Activated CD4-positive, alpha-beta T cell treated with anti-CD3 and anti-CD28 coated beads, Interleukin-2, amount 50 U/mL, for 1 hour (primary cell): ENCODE results near the gene CASP12.
"Not testable (repeated sequence)": the region's sequence is repeated elsewhere in the genome, so short reads cannot be mapped to it uniquely, and the experiment has no call there.

ENCODE experiments used
- DNase-seq: peaks from one replicate; pipeline ENCODE4 v3.0.0-alpha.2; 2020

Gene CASP12

GRCh38 chr11:104897891-104898684 is at the start of gene CASP12:
CASP12 (minus strand) TSS chr11:104898460.
- DNase-seq = no peak

DNA sequence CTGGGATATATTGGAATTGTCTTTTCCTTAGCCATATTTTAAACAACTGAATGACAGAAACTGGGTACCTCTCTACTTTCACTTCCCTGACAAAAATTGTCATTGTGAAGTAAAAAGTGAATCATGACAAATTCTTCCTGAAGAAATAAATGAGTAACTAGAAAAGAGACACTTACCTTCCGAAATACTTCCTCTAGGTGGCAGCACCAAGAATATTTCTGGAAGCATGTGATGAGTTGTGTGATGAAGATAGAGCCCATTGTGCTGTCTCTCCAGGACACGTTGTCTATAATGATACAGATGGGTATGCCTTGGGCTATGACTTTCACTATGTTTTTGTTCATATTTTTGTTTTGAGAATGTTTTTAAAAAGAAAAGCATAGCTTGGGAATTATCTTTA is 48.6 kb upstream of the CASP12 start:
- DNase-seq = no peak

GRCh38 chr11:104944076-104944475 is 45.8 kb upstream of the CASP12 start:
- no peak for DNase-seq

GRCh38 chr11:104943561-104943960 is 45.3 kb upstream of the CASP12 start:
- no peak for DNase-seq

DNA sequence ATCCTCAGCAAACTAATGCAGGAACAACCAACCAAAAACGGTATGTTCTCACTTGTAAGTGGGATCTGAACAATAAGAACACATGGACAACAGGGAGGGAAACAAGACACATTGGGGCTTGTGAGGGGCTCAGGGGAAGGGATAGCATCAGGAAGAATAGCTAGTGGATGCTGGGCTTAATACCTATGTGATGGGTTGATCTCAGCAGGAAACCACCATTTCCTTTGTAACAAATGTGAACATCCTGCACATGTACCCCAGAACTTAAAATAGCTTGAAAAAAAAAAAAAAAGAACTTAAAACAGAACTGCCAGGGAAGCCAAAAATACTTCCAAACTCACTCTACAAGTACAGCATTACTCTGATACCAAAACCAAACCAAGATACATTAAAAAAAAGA is 36.3 kb upstream of the CASP12 start:
- DNase-seq = no peak

- not testable (repeated sequence) for DNase-seq
Measured at GRCh38 chr11:104934073-104934472, 35.8 kb upstream of the CASP12 start.

- DNase-seq = no peak
Measured at GRCh38 chr11:104928811-104929210, 30.6 kb upstream of the CASP12 start.

- DNase-seq = no peak
Measured at GRCh38 chr11:104926771-104927611, 28.7 kb upstream of the CASP12 start.

DNA sequence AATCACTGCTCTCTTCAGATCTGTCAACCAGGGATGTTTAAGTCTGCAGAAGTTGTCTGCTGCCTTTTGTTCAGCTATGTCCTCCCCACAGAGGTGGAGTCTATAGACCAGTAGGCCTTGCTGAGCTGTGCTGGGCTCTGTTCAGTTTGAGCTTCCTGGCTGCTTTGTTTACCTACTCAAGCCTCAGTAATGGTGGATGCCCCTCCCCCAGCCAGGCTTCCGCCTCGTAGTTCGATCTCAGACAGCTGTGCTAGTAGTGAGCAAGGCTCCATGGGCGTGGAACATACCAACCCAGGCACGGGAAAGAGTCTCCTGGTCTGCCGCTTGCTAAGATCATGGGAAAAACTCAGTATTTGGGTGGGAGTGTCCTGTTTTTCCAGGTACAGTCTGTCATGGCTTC is 27.6 kb upstream of the CASP12 start:
- DNase-seq = no peak

GRCh38 chr11:104918113-104918824 is 20.0 kb upstream of the CASP12 start:
- DNase-seq = no peak

DNA sequence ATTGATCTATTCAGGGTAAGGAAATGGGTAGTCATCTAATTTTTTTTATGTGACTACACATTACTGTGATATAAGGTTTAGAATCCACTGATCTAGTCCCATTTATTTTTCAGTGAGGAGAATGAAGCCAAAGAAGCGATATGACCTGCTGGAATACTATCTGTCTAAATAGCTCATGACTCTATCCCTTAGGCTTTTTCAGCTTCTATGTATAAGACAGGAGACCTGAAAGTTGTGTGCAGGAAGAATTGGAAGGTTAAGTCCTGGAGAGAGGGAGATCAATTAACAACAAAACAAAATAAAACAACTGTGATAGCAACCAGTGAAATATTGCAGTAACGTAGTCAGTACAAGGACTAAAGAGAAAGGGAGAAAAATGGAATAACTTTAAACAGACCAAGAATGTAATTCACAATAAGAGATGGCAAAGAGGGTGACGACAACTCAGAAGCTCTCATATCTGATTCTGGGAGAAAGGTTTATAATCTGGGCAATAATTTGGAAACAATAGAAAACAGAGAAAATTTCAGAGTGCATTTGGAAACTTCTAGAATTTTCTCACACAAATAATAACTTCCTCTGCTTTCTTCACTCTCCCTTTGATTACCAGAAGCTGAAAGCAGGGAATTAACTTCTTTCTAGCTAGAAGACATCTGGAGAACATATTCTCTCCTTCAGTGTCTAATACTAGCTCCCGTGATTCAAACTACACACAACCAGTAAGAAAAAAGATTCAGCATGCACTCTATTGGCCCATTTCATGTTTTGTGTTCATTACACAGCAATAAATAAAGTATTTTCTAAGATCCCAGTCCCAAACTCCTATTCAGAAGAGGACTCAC is 19.2 kb upstream of the CASP12 start:
- DNase-seq = no peak

DNA sequence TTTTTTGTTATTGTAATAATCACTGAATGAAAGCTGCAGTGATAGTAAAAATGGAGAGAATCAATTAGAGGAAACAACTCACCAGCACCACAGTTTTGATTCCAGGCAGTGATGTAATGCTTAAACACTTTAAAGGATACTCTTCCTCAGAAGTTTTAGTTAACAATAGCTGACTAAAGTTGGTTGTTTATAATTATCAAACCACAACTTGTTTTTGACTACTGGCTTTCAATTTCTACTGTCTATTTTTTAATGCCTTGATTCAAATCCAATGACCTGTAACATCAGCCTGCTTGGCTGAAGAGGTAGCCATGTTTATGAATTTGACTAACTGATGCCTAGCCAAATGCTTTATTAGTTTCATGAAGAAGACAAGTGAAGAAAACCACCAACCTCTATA is 18.2 kb upstream of the CASP12 start:
- DNase-seq = no peak

DNA sequence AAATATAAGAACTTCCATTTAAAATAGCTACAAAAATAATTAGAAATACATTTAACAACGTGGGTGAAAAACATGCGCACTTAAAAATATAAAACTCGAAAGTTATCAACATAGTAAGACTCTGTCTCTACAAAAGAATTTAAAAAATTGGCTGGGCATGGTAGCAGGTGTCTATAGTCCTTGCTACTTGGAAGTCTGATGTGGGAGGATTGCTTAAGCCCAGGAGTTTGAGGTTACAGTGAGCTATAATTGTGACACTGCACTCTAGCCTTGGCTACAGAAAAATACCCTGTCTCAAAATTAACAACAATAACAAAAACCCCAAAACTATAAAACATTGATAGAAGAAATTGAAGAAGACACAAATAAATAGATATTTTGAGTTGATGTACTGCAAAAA is 13.8 kb upstream of the CASP12 start:
- DNase-seq = no peak

- DNase-seq = no peak
Measured at GRCh38 chr11:104908186-104908531, 9.9 kb upstream of the CASP12 start.

DNA sequence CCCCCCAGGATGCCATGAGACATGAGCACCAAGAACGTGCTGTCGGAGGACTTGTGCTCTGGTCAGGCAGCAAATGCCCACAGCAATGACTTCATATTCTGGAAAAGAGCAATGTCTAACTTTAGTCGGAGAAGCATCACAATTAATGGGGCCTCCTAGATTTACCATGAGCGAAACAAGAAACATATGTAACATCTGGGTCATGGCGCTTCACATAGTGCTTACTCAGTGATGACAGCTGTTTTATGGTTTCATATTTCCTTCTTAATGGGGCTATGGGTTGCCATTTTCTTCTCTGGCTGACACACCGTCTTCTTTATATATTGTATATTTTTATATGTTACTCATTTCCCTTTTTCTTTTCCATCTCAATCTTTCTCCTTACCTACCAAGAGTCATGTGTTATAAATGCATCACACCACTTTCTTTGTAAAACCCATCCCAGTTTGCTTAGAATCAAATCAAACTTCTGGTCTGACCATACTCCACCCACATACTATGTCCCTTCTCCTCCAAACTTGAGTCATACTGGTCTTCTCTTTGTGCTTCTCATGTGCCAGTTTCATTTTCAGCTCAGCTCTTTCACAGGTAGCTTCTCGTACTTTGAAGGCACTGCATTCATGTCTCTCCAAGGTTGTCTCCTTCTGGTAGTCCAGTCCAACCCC is 9.4 kb upstream of the CASP12 start:
- no peak for DNase-seq

DNA sequence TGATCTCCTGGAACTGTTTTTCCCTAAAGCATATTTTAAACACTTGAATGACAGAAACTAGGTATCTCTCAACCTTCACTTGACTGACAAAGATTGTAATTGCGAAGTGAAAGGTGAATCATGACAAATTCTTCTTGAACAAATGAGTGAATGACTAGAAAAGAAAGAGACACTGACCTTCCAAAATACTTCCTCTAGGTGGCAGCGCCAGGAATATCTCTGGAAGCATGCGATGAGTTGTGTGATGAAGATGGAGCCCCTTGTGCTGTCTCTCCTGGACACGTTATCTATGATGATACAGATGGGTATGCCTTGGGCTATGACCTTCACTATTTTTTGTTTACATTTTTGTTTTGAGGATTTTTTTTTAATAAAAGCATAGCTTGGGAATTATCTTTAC is 7.0 kb upstream of the CASP12 start:
- DNase-seq = no peak

- DNase-seq = no peak
Measured at GRCh38 chr11:104899226-104899625, 966 bp upstream of the CASP12 start.

DNA sequence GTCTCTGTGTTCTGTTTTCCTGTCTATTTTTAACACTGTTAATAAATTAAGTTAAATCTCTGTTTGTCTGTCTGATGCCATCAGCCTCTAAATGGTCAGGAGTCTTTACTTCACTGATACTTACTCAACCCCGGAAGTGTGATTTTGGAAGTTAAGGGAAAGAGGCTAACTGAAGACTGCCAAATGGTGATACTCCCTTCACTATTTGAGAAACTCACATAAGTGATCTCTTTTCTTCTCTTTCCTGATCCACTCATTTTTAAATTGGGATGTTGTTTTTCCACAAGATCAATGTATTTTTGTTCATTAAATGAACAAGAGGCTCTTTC is 389 bp upstream of the CASP12 start:
- no peak for DNase-seq

DNA sequence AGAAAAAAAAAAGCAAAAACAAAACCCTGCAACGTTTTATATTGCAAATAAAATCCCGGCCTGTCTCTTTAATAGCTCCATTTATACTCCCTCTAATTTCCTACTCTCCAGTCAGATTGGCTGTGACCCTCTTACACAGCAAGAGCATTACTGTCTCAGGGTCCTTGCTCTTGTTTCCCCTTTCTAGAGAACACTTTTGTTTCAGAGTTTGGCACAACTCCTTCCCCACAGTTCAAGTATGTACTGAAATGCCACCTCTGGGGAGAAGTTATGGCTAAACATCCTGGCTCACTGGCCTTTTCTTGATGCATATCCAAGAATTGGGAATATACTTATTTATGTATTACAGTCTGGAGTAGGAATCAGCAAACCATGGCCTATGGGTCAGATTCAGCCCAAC is 2.6 kb downstream of the CASP12 start:
- DNase-seq = no peak

DNA sequence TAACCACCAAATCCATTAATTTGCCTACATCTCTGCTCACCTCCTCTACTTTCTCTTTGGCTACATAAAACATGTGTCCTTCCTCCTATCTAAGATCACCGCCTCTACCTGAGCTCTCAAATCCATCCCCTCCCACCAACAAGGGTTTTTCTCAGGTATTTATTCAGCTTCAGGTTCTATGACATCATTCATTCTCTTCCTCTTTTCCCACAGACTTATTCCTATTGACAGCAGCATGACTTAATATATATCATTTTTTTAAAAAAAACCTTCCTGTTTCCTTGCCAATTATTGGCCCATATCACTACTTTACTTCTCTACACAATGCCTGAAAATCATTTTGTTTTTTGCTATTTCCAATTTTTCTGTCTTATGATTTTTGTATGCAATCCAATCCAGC is 4.4 kb downstream of the CASP12 start:
- DNase-seq = no peak

GRCh38 chr11:104892723-104893511 is 5.3 kb downstream of the CASP12 start:
- DNase-seq = no peak

DNA sequence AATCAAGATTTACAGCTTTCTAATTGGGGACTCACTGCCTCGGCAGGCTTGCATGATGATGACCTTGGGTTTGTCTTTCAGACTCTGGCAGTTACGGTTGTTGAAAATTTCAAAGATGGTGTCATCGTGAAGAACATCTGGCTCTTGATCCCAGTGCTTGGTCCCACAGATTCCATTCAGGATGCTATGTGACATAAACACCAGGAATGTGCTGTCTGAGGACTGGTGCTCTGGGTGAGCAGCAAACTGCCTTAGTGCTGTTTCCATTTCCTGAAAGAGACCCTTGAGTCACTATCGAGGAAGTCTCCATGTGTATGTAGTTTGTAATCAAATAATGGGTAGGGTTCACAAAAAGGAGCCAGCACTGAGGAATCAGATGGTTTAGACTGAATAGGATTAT is 7.1 kb downstream of the CASP12 start:
- no peak for DNase-seq
